B cell (primary cell): ENCODE measurements around the gene LAYN. TPM values are rescaled to one million over a fixed set of nuclear protein-coding genes. Genes with fewer than 3 reads are reported as not detected.
A peak's percentile ranks its signal among the peaks of the same experiment; 100 is the strongest.

Experiments
- ATAC-seq: fragments of 200-7000 bp; cut with Tn5 transposase; one replicate; pipeline ENCODE4 v1.10.0; 2021; ENCODE audit warnings: low read depth, mild to moderate bottlenecking, moderate number of reproducible peaks, moderate library complexity
- CTCF ChIA-PET: fragments of 350-600 bp; sonication (Branson Sonifier 250); formaldehyde crosslinking; loops from one replicate; lab custom pipeline; 2021; ENCODE audit warnings: antibody characterized with exemption, inconsistent platforms; lab: Charles Lee
- POLR2A ChIA-PET: fragments of 350-600 bp; sonication (Branson Sonifier 250); formaldehyde crosslinking; loops from one replicate; lab custom pipeline; 2021; ENCODE audit warnings: antibody characterized with exemption; lab: Charles Lee
- DNase-seq: peaks from one replicate; pipeline ENCODE4 v3.0.0; 2013
- H2AFZ ChIP-seq: 2 replicates; pipeline ENCODE4 v1.6.1; 2012; ENCODE audit warnings: mild to moderate bottlenecking, low read depth, low read length; ENCODE audit not compliant: insufficient read depth, poor library complexity, severe bottlenecking
- H3K27ac ChIP-seq, 2 donors: 1 replicate in 1 of 2; 2 replicates in 1 of 2; pipeline ENCODE4 v1.5.1; 2012 to 2013; ENCODE audit warnings: low read length in 2 of 2, mild to moderate bottlenecking in 2 of 2, moderate library complexity in 1 of 2
- H3K27me3 ChIP-seq, 4 experiments: fragments of 200-600 bp in 1 of 4; sonication (generic) in 1 of 4; replicated peaks in 1 of 4; 1 replicate in 2 of 4; 2 replicates in 2 of 4; pipeline versions ENCODE4 v1.6.1 to v1.7.0; 2013 to 2016; ENCODE audit warnings: low read length in 3 of 4, mild to moderate bottlenecking in 2 of 4, mixed read lengths in 1 of 4, moderate library complexity in 1 of 4; ENCODE audit not compliant: insufficient read depth in 4 of 4, control insufficient read depth in 3 of 4; ENCODE audit errors: control extremely low read depth in 1 of 4
- H3K36me3 ChIP-seq, 2 experiments: replicated peaks in 1 of 2; 1 replicate in 1 of 2; 2 replicates in 1 of 2; pipeline versions ENCODE4 v1.6.1 to v1.7.1; 2013; ENCODE audit warnings: low read length in 1 of 2; ENCODE audit not compliant: insufficient read depth in 2 of 2, control insufficient read depth in 1 of 2; ENCODE audit errors: control extremely low read depth in 1 of 2, extremely low read depth in 1 of 2
- H3K4me1 ChIP-seq, 2 donors: fragments of 200-600 bp in 1 of 2; sonication (generic) in 1 of 2; 1 replicate in 1 of 2; 2 replicates in 1 of 2; pipeline versions ENCODE4 v1.5.1 to v1.6.1; 2013 to 2017; ENCODE audit warnings: low read length in 2 of 2; ENCODE audit not compliant: control insufficient read depth in 2 of 2, insufficient read depth in 2 of 2
- H3K4me2 ChIP-seq: replicated peaks from 2 replicates; pipeline ENCODE3; 2012; ENCODE audit warnings: mild to moderate bottlenecking, low read depth, low read length; ENCODE audit not compliant: poor library complexity, severe bottlenecking
- H3K4me3 ChIP-seq, 5 experiments: fragments of 200-600 bp in 1 of 5; sonication (generic) in 1 of 5; 1 replicate in 3 of 5; 2 replicates in 2 of 5; pipeline versions ENCODE4 v1.5.1 to v1.7.0; 2011 to 2016; ENCODE audit warnings: low read length in 4 of 5, mild to moderate bottlenecking in 4 of 5, low read depth in 2 of 5, control low read depth in 1 of 5, moderate library complexity in 1 of 5; ENCODE audit not compliant: insufficient read depth in 1 of 5; ENCODE audit errors: control extremely low read depth in 1 of 5, extremely low read depth in 1 of 5
- H3K79me2 ChIP-seq: fragments of 200-600 bp; sonication (generic); one replicate; pipeline ENCODE4 v1.6.0; 2016; ENCODE audit warnings: low read length; ENCODE audit not compliant: control insufficient read depth, insufficient read depth
- H3K9ac ChIP-seq: fragments of 200-600 bp; sonication (generic); 2 replicates; pipeline ENCODE4 v1.6.1; 2017; ENCODE audit warnings: mild to moderate bottlenecking, low read length, moderate library complexity
- H3K9me3 ChIP-seq, 3 donors: one replicate each; pipeline versions ENCODE4 v1.6.1 to v1.7.1; 2013; ENCODE audit warnings: low read length in 2 of 3; ENCODE audit not compliant: control insufficient read depth in 2 of 3, insufficient read depth in 1 of 3; ENCODE audit errors: control extremely low read depth in 1 of 3
- H4K20me1 ChIP-seq: 2 replicates; pipeline ENCODE4 v1.6.0; 2012; ENCODE audit warnings: mild to moderate bottlenecking, low read length; ENCODE audit not compliant: insufficient read depth, control insufficient read depth, poor library complexity, severe bottlenecking
- H3K27ac Mint-ChIP-seq: one replicate; pipeline ENCODE4 v1.8.0; 2021; ENCODE audit warnings: mixed read lengths
- H3K27me3 Mint-ChIP-seq: one replicate; pipeline ENCODE4 v1.8.0; 2021; ENCODE audit warnings: mixed read lengths
- H3K4me1 Mint-ChIP-seq: one replicate; pipeline ENCODE4 v1.8.0; 2021; ENCODE audit warnings: mixed read lengths
- H3K4me3 Mint-ChIP-seq: one replicate; pipeline ENCODE4 v1.8.0; 2021; ENCODE audit warnings: mixed read lengths
- H3K9me3 Mint-ChIP-seq: one replicate; pipeline ENCODE4 v1.8.0; 2022; ENCODE audit warnings: mixed read lengths; ENCODE audit not compliant: insufficient read depth
- EZH2 ChIP-seq: IDR thresholded peaks from 2 replicates; pipeline ENCODE4 v1.6.1; 2012; ENCODE audit warnings: borderline replicate concordance, low read depth, mild to moderate bottlenecking, moderate library complexity, low read length; ENCODE audit not compliant: insufficient read depth, poor library complexity, severe bottlenecking
- WGBS: methylation state at CpG from one replicate; pipeline ENCODE4 v1.1.5; 2013; ENCODE audit warnings: missing lambda C conversion rate; ENCODE audit not compliant: insufficient coverage; 5-methylcytosine and 5-hydroxymethylcytosine counted together
- intact Hi-C: fragments of 100-400 bp; cut with micrococcal nuclease; formaldehyde crosslinking; loops from one replicate; pipeline ENCODE4 v1.10.0; 2022
- polyA plus RNA-seq: library from polyadenylated mRNA; depleted of rRNA; stranded (reverse); fragments of >200 nt; gene quantifications from 2 replicates; pipeline ENCODE4 v1.2.3, GENCODE V29; 2012
- total RNA-seq, 2 donors: library from RNA; stranded (reverse); fragments of 120-200 nt in 1 of 2; gene quantifications; 1 replicate in 1 of 2; 2 replicates in 1 of 2; pipeline versions ENCODE4 v1.2.3 to v1.2.4, GENCODE V29; 2013 to 2022
- TF ChIP-seq, protein P1 (sequence below): fragments of 200-600 bp; IDR thresholded peaks from one replicate; pipeline ENCODE4 v1.8.0; 2022; ENCODE audit warnings: antibody characterized with exemption, mild to moderate bottlenecking

The LAYN gene
- total and polyA plus RNA-seq, 2 donors (not counting 1 experiment from before 2014, with no cell fraction given), result not detected

DNA sequence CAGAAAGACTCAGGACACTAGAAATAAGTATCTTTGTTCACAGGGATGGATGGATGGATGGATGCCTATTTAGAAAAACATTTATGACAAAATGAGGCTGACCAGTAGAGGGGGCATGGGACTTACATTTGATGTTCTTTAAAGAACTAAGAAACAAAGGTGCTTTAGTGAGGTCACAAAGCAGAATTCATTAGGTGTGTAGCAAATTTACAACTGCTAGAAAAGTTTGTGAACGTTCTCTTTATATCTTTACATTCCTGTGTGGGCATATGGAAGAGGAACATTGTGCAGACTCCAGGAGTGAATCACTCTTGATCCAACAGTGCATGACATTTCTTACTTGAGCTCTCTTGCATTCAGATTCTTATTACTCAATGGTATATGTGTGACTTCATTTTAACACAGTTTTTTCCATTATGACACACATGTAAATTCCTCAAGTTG is 45.9 kb downstream of the LAYN start:
- H3K27ac Mint-ChIP-seq, result no peak overlapping the region
- ATAC-seq (peak; percentile 57), DNase-seq (peak; percentile 75)

DNA sequence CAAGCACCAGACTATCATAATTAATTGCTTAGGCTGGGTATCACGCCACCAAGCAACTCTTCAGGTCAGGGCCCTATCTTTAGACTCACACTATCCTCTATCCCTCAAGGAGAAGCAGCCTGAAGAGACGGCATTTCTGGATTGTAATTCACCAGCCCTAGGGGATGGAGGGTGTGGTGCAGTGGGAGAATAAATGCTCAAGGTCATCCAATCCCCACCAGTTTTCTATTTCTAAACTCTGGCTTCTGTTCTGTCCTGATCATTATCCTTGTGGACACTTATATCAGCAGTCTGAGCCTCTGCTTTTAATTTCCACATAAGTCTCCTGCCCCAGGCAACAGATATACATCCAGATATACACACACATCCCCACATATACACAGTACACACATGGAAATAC is 48.6 kb downstream of the LAYN start:
- Histone ChIP-seq H2AFZ (no peak overlapping the region), H3K4me1 (no peaks in the 10 kb centered on the region), H3K27ac (no peak overlapping the region), H3K9ac (no peak overlapping the region), H3K9me3 (no peaks in the 10 kb centered on the region), H3K36me3 (no peaks in the 10 kb centered on the region), H3K79me2 (no peaks in the 10 kb centered on the region), H3K4me2 (no peak overlapping the region), H4K20me1 (no peaks in the 10 kb centered on the region), H3K27me3 (no peaks in the 10 kb centered on the region), H3K4me3 (no peak overlapping the region)
- POLR2A ChIA-PET, result no interaction called here
- DNase-seq (no peak), ATAC-seq (no peak)
- Mint-ChIP-seq H3K27ac (no peak overlapping the region), H3K27me3 (no peaks in the 10 kb centered on the region), H3K9me3 (no peaks in the 10 kb centered on the region), H3K4me1 (peaks cover 5% of the 10 kb centered on the region), H3K4me3 (no peak overlapping the region)
- intact Hi-C loops, result no loop called here
- WGBS, result no CpG with 5 or more reads among the region's 2 CpGs
- CTCF ChIA-PET, result interaction anchor here (0.6 to 7.5 kb wide), 5 partner anchors 8 to 255 kb away, joined by 3 to 151 read pairs (median 3); no protein-coding TSS in a partner anchor
- TF ChIP-seq, protein P1, sequence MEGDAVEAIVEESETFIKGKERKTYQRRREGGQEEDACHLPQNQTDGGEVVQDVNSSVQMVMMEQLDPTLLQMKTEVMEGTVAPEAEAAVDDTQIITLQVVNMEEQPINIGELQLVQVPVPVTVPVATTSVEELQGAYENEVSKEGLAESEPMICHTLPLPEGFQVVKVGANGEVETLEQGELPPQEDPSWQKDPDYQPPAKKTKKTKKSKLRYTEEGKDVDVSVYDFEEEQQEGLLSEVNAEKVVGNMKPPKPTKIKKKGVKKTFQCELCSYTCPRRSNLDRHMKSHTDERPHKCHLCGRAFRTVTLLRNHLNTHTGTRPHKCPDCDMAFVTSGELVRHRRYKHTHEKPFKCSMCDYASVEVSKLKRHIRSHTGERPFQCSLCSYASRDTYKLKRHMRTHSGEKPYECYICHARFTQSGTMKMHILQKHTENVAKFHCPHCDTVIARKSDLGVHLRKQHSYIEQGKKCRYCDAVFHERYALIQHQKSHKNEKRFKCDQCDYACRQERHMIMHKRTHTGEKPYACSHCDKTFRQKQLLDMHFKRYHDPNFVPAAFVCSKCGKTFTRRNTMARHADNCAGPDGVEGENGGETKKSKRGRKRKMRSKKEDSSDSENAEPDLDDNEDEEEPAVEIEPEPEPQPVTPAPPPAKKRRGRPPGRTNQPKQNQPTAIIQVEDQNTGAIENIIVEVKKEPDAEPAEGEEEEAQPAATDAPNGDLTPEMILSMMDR, result no peak
- no peak for TF ChIP-seq EZH2

More for the DNA sequence above, 45.9 kb downstream of the LAYN start:
- Mint-ChIP-seq H3K4me1 (peaks cover 5% of the 10 kb centered on the region), H3K4me3 (no peak overlapping the region), H3K9me3 (no peaks in the 10 kb centered on the region), H3K27me3 (no peaks in the 10 kb centered on the region)
- WGBS, result no CpG with 5 or more reads among the region's 1 CpG
- POLR2A ChIA-PET, result no interaction called here
- H3K9ac ChIP-seq, result no peak overlapping the region
- no peak overlapping the region for H3K4me3 ChIP-seq
- H3K4me1 ChIP-seq, result no peaks in the 10 kb centered on the region
- no peaks in the 10 kb centered on the region for H3K9me3 ChIP-seq
- CTCF ChIA-PET, result interaction anchor here (0.8 to 7.5 kb wide), 26 partner anchors 11 to 1151 kb away, joined by 3 to 151 read pairs (median 5); partner anchors contain the start of genes ALG9 and PPP2R1B
- no peak for TF ChIP-seq EZH2
- TF ChIP-seq, protein P1, result peak; percentile 85
- H2AFZ ChIP-seq, result no peak overlapping the region
- no peaks in the 10 kb centered on the region for H3K79me2 ChIP-seq
- no peaks in the 10 kb centered on the region for H4K20me1 ChIP-seq
- no peak overlapping the region for H3K27ac ChIP-seq
- H3K27me3 ChIP-seq, result no peaks in the 10 kb centered on the region
- intact Hi-C loops, result loop anchor here (1.0 to 2.0 kb wide), 4 partner anchors 16 to 255 kb away; partner anchors contain the start of gene SIK2
- no peaks in the 10 kb centered on the region for H3K36me3 ChIP-seq
- no peak overlapping the region for H3K4me2 ChIP-seq
